ENCODE measurements around the gene FOXL2NB.

The FOXL2NB gene

GRCh38 chr3:138976047-138976446, 29.0 kb downstream of the FOXL2NB start:
- TF ChIP-seq ZFX (IDR thresholded peaks at IDR 0.05; ENCODE audit: borderline replicate concordance): no peak
- no peak for TF ChIP-seq CTCF (IDR thresholded peaks at IDR 0.05)

GRCh38 chr3:138984816-138985215, 37.8 kb downstream of the FOXL2NB start:
- TF ChIP-seq ZFX (IDR thresholded peaks at IDR 0.05; ENCODE audit: borderline replicate concordance) (no peak), CTCF (IDR thresholded peaks at IDR 0.05) (no peak)
- no peak overlapping the region for H3K27ac ChIP-seq

More at GRCh38 chr3:138976047-138976446, 29.0 kb downstream of the FOXL2NB start:
- no peak overlapping the region for H3K27ac ChIP-seq

GRCh38 chr3:138985932-138986331, 38.9 kb downstream of the FOXL2NB start:
- no peak overlapping the region for H3K27ac ChIP-seq
- TF ChIP-seq CTCF (IDR thresholded peaks at IDR 0.05): no peak

GRCh38 chr3:138987181-138987580, 40.2 kb downstream of the FOXL2NB start:
- TF ChIP-seq ZFX (IDR thresholded peaks at IDR 0.05; ENCODE audit: borderline replicate concordance) (no peak), CTCF (IDR thresholded peaks at IDR 0.05) (no peak)
- H3K27ac ChIP-seq: no peak overlapping the region

- TF ChIP-seq ZFX (IDR thresholded peaks at IDR 0.05; ENCODE audit: borderline replicate concordance): no peak
- TF ChIP-seq CTCF (IDR thresholded peaks at IDR 0.05): no peak
Measured at GRCh38 chr3:138995706-138996105, 48.7 kb downstream of the FOXL2NB start.

More at GRCh38 chr3:138995706-138996105, 48.7 kb downstream of the FOXL2NB start:
- no peak overlapping the region for H3K27ac ChIP-seq

All from 22Rv1 (cell line).